ENCODE results near the gene HOXD12.

The HOXD12 gene

GRCh38 chr2:176136374-176137251 is 37.0 kb downstream of the HOXD12 start:
- DNase-seq = no peak

DNA sequence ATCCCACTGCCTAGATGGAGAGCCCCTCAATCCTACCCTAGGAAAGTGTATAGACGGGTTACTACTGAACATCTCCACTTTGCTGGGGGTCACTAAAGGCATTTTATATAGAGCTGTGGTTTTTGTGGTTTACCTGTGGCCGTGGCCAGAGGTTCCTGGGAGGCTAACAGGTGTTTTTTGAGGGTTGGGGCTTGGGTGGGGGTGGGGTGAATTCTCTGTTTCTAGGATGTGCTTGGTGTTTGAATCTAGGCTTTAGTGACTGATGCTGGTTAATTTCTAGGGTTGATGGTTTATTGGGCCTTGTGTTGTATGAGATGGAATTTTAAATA is 37.6 kb downstream of the HOXD12 start:
- peak; percentile 17 for DNase-seq

GRCh38 chr2:176137906-176138305 is 38.3 kb downstream of the HOXD12 start:
- no peak for DNase-seq

DNA sequence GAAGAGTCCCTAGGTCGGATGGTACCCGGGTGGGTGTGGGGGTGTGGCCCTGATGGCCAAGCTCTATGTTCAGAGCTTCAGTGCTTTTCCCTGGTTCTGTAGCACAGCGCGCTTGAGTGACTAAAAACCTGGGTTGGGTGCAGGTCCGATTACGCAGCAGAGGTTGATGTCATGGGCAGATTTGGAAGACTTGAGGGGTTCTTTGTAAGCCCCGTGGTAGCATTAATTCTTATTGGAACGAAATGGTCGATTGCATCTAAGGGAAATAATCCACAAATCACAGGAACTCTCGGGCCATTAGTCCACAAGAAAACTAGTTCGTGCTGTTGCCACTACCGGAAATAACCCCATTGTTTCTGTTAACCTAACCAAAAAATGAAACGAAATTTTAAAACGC is 38.9 kb downstream of the HOXD12 start:
- DNase-seq = no peak

GRCh38 chr2:176138923-176139660 is 39.5 kb downstream of the HOXD12 start:
- DNase-seq = no peak

GRCh38 chr2:176139661-176140512 is 40.3 kb downstream of the HOXD12 start:
- DNase-seq = no peak

DNA sequence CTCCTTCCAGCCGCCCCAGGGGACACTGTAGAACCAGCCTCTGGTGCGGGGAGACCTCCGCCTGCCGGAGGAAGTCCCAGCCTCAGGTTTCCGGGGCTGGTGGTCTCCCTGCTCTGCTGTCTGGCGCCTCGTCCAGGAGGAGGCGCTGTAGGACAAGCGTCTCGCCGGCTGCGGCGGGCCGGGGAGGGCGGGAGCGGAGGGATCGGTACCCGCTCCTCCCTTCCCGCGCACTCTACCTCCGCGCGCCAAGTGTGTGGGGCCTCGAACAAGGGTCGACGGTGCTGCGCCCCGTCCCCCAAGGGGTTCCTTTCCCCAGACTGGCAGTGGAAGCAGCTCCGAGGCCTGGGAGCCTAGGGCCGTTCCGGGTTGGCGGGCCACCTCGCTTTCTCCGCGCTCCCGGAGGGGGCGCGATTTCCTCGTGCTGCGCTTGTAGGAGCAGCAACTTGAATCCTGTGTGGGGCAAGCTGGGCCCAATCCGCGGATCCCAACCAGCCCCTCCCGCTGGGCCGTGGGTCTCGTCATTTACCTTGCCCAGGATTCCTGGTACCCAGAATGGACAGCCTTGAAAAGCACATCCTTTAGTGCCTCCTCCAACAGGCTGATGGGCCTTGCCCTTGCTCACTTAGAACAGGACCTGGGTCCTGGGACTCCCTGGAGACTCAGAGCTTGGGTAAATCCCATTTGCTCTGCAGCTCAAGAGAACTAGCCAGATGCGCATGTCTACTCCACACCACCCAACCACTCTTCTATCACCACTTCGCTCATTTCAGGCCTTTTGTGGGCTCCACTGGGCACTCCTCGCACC is 41.1 kb downstream of the HOXD12 start:
- DNase-seq = peak; percentile 47

DNA sequence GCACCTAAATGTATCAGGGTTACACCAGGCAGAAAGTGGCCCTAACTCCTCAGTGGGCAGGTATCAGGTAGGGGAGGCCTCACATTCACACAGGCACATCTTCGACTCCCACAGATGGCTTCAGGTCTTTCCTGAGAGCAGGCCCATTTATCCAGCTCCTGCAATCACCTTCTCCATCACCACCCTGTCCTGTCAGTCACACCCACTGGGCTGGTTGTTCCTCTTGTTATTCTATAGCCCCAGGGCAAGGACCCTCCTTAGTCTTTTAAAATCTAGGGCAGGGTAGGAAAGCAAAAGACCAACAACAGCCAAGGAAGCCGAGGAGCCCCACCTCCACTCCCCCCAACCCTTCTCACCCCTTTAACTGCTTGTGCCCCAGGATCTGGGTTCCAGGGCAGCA is 42.7 kb downstream of the HOXD12 start:
- no peak for DNase-seq

GRCh38 chr2:176145085-176145969 is 45.7 kb downstream of the HOXD12 start:
- DNase-seq = no peak

GRCh38 chr2:176146101-176146500 is 46.5 kb downstream of the HOXD12 start:
- no peak for DNase-seq

- no peak for DNase-seq
Observed at GRCh38 chr2:176146645-176147044, 47.0 kb downstream of the HOXD12 start.

- no peak for DNase-seq
Observed at GRCh38 chr2:176147210-176147799, 47.7 kb downstream of the HOXD12 start.

GRCh38 chr2:176147800-176148496 is 48.4 kb downstream of the HOXD12 start:
- no peak for DNase-seq

DNA sequence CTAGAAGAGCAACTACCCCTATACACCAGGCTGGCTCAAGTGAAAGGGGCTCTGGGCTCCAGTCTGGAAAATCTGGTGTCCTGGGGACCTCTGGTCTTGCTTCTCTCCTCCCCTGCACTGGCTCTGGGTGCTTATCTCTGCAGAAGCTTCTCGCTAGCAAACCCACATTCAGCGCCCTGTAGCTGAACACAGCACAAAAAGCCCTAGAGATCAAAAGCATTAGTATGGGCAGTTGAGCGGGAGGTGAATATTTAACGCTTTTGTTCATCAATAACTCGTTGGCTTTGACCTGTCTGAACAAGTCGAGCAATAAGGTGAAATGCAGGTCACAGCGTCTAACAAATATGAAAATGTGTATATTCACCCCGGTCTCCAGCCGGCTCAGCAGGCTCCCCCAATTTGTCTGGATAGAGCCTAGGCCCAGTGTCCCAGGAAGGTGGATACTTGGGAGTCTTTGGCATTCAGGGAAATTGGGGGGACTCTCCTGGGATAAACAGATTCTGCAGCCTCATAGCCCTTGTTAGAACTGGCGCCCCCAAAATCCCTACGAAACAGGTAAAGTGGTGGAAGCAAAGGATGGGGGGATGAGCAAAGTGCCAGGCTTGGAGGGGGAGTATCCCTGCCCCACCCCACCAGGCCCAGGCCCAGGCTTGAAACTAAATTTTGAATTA is 49.3 kb downstream of the HOXD12 start:
- no peak for DNase-seq

GRCh38 chr2:176149481-176149938 is 49.9 kb downstream of the HOXD12 start:
- no peak for DNase-seq

DNA sequence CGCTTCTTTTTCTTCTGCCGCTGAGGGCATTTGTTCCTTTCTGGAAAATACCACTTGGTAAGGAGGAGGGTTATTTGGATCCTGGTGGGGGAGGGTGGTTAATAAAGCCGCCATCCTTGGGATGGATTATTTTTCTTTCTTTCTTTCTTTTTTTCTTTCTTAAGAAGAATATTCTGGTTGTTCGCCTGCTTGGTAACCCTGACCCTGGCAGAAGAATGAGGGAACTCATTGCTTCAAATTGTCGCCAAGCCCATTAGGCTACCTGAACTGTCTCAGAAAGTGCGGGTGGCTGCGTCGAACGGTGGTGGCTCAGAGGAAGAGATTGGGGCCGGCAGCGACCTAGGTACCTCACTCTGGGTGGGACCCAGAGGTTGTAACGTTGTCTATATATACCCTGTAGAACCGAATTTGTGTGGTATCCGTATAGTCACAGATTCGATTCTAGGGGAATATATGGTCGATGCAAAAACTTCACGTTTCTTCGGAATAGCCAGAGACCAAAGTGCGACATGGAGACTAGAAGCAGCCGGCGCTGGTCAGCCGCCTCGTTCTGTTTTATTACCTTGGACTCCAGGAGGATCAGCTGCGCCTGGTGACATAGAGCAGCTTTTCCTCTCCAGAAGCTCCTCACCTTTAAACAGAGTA is 50.5 kb downstream of the HOXD12 start:
- no peak for DNase-seq

- DNase-seq = no peak
Observed at GRCh38 chr2:176150584-176151441, 51.2 kb downstream of the HOXD12 start.

All from RPMI8226 (cell line).